HepG2 (cell line): ENCODE data around the gene NOPCHAP1. TPM values are rescaled to one million over a fixed set of nuclear protein-coding genes. Genes with fewer than 3 reads are reported as not detected.

Experiments
- AGO1 ChIP-seq: fragments of 200-400 bp; formaldehyde crosslinking; IDR thresholded peaks from 2 replicates; pipeline ENCODE4 v1.6.1; 2017; ENCODE audit warnings: mild to moderate bottlenecking, low read depth, low read length, moderate library complexity; ENCODE audit not compliant: poor library complexity, severe bottlenecking
- EED ChIP-seq: sonication (generic); formaldehyde crosslinking; IDR thresholded peaks from 2 replicates; pipeline ENCODE4 v1.5.0; 2020; ENCODE audit warnings: mild to moderate bottlenecking, missing genetic modification reagents
- FLYWCH1 ChIP-seq: sonication (generic); formaldehyde crosslinking; IDR thresholded peaks from 2 replicates; pipeline ENCODE4 v1.8.1; 2023; ENCODE audit warnings: mild to moderate bottlenecking, missing genetic modification reagents
- FOXJ3 ChIP-seq: sonication (generic); formaldehyde crosslinking; IDR thresholded peaks from 2 replicates; pipeline ENCODE4 v1.4.0; 2020; ENCODE audit warnings: missing genetic modification reagents, mild to moderate bottlenecking, borderline replicate concordance
- HDAC2 ChIP-seq: sonication (generic); formaldehyde crosslinking; IDR thresholded peaks from 2 replicates; pipeline ENCODE4 v1.4.0; 2020; ENCODE audit warnings: missing genetic modification reagents
- IKZF1 ChIP-seq: fragments of 450-650 bp; IDR thresholded peaks from 2 replicates; pipeline ENCODE4 v1.7.1; 2016
- MYNN ChIP-seq: sonication (generic); formaldehyde crosslinking; IDR thresholded peaks from 2 replicates; pipeline ENCODE4 v1.4.0; 2020; ENCODE audit warnings: mild to moderate bottlenecking, low read depth, missing genetic modification reagents
- NR2C2 ChIP-seq: sonication (generic); formaldehyde crosslinking; IDR thresholded peaks from 2 replicates; pipeline ENCODE4 v1.4.0; 2020; ENCODE audit warnings: missing genetic modification reagents, mild to moderate bottlenecking, moderate library complexity, borderline replicate concordance
- POGZ ChIP-seq: sonication (generic); formaldehyde crosslinking; IDR thresholded peaks from 2 replicates; pipeline ENCODE4 v1.4.0; 2020; ENCODE audit warnings: mild to moderate bottlenecking, missing genetic modification reagents
- POLR2A ChIP-seq, 2 experiments: IDR thresholded peaks; 2 replicates each; pipeline ENCODE4 v1.6.1; 2011; ENCODE audit warnings: low read depth in 2 of 2, low read length in 2 of 2, mild to moderate bottlenecking in 1 of 2, moderate library complexity in 1 of 2; ENCODE audit not compliant: insufficient read depth in 1 of 2
- POLR2G ChIP-seq: fragments of 200-400 bp; formaldehyde crosslinking; IDR thresholded peaks from 2 replicates; pipeline ENCODE4 v1.6.1; 2018; ENCODE audit warnings: mild to moderate bottlenecking, low read depth, low read length, moderate library complexity
- STAG1 ChIP-seq: sonication (generic); formaldehyde crosslinking; IDR thresholded peaks from 2 replicates; pipeline ENCODE4 v1.4.0; 2020; ENCODE audit warnings: missing genetic modification reagents
- TOPORS ChIP-seq: sonication (generic); formaldehyde crosslinking; IDR thresholded peaks from 2 replicates; pipeline ENCODE4 v1.8.0; 2023; ENCODE audit warnings: mild to moderate bottlenecking, missing genetic modification reagents
- ZFP36L1 ChIP-seq: sonication (generic); formaldehyde crosslinking; IDR thresholded peaks from 2 replicates; pipeline ENCODE4 v1.8.0; 2022; ENCODE audit warnings: mild to moderate bottlenecking, missing genetic modification reagents, moderate library complexity
- ZFY ChIP-seq: sonication (generic); formaldehyde crosslinking; IDR thresholded peaks from 2 replicates; pipeline ENCODE4 v1.4.0; 2020; ENCODE audit warnings: missing genetic modification reagents
- ZNF124 ChIP-seq: sonication (generic); formaldehyde crosslinking; IDR thresholded peaks from 2 replicates; pipeline ENCODE4 v1.4.0; 2020; ENCODE audit warnings: missing genetic modification reagents
- ZNF451 ChIP-seq: sonication (generic); formaldehyde crosslinking; IDR thresholded peaks from 2 replicates; pipeline ENCODE4 v1.5.0; 2020; ENCODE audit warnings: mild to moderate bottlenecking, missing genetic modification reagents
- ZNF605 ChIP-seq: sonication (generic); formaldehyde crosslinking; IDR thresholded peaks from 2 replicates; pipeline ENCODE4 v1.8.0; 2022; ENCODE audit warnings: mild to moderate bottlenecking, missing genetic modification reagents
- polyA plus RNA-seq, 8 experiments: library from polyadenylated mRNA; depleted of rRNA in 3 of 8; stranded (reverse) in 7 of 8; unstranded in 1 of 8; fragments of >200 nt; fragmentation: Illumina TruSeq in 4 of 8; extraction: Trizol in 4 of 8; gene quantifications; 2 replicates each; pipeline versions ENCODE4 v1.2.1 to v1.2.3, GENCODE V29; 2011 to 2016; ENCODE audit warnings: low read depth in 4 of 8, missing spikeins in 1 of 8, mixed read lengths in 1 of 8; ENCODE audit not compliant: insufficient read depth in 1 of 8
- total RNA-seq, 5 experiments: library from RNA; depleted of rRNA; stranded (reverse); fragments of >200 nt; fragmentation: Illumina TruSeq; extraction: Trizol; gene quantifications; 2 replicates each; pipeline ENCODE4 v1.2.3, GENCODE V29; 2016; ENCODE audit warnings: low read depth in 1 of 5
- TF ChIP-seq, protein P1 (sequence below): sonication (generic); formaldehyde crosslinking; IDR thresholded peaks from 2 replicates; pipeline ENCODE4 v1.4.0; 2020; ENCODE audit warnings: missing genetic modification reagents
- TF ChIP-seq, protein P2 (sequence below): IDR thresholded peaks from 2 replicates; pipeline ENCODE4 v1.6.1; 2012; ENCODE audit warnings: low read length, improper control_type of control experiment
- TF ChIP-seq, protein P3 (sequence below): sonication (generic); formaldehyde crosslinking; IDR thresholded peaks from 2 replicates; pipeline ENCODE4 v1.5.1; 2020; ENCODE audit warnings: mild to moderate bottlenecking, missing genetic modification reagents, moderate library complexity
- TF ChIP-seq, protein P4 (sequence below): sonication (generic); formaldehyde crosslinking; conservative IDR thresholded peaks from 2 replicates; pipeline ENCODE4 v1.8.1; 2023; ENCODE audit warnings: missing genetic modification reagents
- TF ChIP-seq, protein P5 (sequence below): IDR thresholded peaks from 2 replicates; pipeline ENCODE4 v1.6.1; 2016; ENCODE audit warnings: low read depth, borderline replicate concordance

NOPCHAP1 gene
- total and polyA plus RNA-seq, 2 of the 13 experiments (the other 11 are each of a cell fraction or from before 2014, with no cell fraction given), result 5.7 to 38.1 TPM

DNA sequence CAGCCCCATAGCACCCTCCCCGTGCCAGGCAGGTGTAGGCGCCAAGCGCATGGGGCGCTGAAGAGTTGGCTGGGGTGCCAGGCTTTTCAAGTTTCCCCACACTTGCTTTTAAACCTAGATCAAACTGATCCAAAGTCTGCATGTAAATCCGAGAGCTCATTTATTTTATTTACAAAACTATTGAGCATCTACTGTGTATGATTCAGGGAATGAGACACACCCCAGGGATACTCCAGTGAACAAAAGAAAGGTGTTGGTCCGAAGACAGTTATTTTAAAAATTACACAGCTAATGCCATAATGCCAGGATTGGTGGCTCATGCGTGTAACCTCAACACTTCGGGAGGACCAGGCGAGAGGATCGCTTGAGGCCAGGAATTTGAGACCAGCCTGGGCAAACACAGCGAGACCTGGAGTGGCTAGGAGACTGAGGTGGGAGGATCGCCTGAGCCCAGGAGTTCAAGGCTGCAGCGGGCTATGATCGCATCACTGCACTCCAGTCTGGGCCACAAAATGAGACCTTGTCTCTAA is 27.2 kb upstream of the NOPCHAP1 start (continued):
- TF ChIP-seq, protein P1, sequence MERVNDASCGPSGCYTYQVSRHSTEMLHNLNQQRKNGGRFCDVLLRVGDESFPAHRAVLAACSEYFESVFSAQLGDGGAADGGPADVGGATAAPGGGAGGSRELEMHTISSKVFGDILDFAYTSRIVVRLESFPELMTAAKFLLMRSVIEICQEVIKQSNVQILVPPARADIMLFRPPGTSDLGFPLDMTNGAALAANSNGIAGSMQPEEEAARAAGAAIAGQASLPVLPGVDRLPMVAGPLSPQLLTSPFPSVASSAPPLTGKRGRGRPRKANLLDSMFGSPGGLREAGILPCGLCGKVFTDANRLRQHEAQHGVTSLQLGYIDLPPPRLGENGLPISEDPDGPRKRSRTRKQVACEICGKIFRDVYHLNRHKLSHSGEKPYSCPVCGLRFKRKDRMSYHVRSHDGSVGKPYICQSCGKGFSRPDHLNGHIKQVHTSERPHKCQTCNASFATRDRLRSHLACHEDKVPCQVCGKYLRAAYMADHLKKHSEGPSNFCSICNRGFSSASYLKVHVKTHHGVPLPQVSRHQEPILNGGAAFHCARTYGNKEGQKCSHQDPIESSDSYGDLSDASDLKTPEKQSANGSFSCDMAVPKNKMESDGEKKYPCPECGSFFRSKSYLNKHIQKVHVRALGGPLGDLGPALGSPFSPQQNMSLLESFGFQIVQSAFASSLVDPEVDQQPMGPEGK (CRISPR knock-in tag), result no peak; the same call in 1 of the 2 replicates
- TF ChIP-seq ZFY (CRISPR knock-in tag) (no peak), MYNN (CRISPR knock-in tag) (no peak), STAG1 (CRISPR knock-in tag) (no peak), HDAC2 (CRISPR knock-in tag) (no peak), ZNF451 (CRISPR knock-in tag) (peak; percentile 4; the same call in 1 of the 2 replicates), POGZ (0 out of 2 replicates have a peak, but pooled peaks have one; percentile 6), NR2C2 (CRISPR knock-in tag) (0 out of 2 replicates have a peak, but pooled peaks have one; percentile 8), ZNF605 (CRISPR knock-in tag) (no peak), FOXJ3 (CRISPR knock-in tag) (0 out of 2 replicates have a peak, but pooled peaks have one; percentile 8), EED (CRISPR knock-in tag) (no peak), POLR2A (IDR thresholded peaks at IDR 0.05; ENCODE audit: insufficient read depth in 1 of 2, low read depth in 2 of 2, low read length in 2 of 2) (peak in 1 of 2 experiments; percentile 14; a peak in 2 of 4 replicates), TOPORS (CRISPR knock-in tag) (no peak), AGO1 (no peak), IKZF1 (no peak), ZFP36L1 (no peak), POLR2G (no peak), ZNF124 (CRISPR knock-in tag) (0 out of 2 replicates have a peak, but pooled peaks have one; percentile 20), FLYWCH1 (CRISPR knock-in tag) (no peak)
- TF ChIP-seq, protein P2, sequence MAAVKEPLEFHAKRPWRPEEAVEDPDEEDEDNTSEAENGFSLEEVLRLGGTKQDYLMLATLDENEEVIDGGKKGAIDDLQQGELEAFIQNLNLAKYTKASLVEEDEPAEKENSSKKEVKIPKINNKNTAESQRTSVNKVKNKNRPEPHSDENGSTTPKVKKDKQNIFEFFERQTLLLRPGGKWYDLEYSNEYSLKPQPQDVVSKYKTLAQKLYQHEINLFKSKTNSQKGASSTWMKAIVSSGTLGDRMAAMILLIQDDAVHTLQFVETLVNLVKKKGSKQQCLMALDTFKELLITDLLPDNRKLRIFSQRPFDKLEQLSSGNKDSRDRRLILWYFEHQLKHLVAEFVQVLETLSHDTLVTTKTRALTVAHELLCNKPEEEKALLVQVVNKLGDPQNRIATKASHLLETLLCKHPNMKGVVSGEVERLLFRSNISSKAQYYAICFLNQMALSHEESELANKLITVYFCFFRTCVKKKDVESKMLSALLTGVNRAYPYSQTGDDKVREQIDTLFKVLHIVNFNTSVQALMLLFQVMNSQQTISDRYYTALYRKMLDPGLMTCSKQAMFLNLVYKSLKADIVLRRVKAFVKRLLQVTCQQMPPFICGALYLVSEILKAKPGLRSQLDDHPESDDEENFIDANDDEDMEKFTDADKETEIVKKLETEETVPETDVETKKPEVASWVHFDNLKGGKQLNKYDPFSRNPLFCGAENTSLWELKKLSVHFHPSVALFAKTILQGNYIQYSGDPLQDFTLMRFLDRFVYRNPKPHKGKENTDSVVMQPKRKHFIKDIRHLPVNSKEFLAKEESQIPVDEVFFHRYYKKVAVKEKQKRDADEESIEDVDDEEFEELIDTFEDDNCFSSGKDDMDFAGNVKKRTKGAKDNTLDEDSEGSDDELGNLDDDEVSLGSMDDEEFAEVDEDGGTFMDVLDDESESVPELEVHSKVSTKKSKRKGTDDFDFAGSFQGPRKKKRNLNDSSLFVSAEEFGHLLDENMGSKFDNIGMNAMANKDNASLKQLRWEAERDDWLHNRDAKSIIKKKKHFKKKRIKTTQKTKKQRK, result no peak
- TF ChIP-seq, protein P3, sequence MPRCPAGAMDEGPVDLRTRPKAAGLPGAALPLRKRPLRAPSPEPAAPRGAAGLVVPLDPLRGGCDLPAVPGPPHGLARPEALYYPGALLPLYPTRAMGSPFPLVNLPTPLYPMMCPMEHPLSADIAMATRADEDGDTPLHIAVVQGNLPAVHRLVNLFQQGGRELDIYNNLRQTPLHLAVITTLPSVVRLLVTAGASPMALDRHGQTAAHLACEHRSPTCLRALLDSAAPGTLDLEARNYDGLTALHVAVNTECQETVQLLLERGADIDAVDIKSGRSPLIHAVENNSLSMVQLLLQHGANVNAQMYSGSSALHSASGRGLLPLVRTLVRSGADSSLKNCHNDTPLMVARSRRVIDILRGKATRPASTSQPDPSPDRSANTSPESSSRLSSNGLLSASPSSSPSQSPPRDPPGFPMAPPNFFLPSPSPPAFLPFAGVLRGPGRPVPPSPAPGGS (CRISPR knock-in tag), result no peak
- TF ChIP-seq, protein P4, sequence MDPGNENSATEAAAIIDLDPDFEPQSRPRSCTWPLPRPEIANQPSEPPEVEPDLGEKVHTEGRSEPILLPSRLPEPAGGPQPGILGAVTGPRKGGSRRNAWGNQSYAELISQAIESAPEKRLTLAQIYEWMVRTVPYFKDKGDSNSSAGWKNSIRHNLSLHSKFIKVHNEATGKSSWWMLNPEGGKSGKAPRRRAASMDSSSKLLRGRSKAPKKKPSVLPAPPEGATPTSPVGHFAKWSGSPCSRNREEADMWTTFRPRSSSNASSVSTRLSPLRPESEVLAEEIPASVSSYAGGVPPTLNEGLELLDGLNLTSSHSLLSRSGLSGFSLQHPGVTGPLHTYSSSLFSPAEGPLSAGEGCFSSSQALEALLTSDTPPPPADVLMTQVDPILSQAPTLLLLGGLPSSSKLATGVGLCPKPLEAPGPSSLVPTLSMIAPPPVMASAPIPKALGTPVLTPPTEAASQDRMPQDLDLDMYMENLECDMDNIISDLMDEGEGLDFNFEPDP, result 0 out of 2 replicates have a peak, but pooled peaks have one; percentile 85
- TF ChIP-seq, protein P5, sequence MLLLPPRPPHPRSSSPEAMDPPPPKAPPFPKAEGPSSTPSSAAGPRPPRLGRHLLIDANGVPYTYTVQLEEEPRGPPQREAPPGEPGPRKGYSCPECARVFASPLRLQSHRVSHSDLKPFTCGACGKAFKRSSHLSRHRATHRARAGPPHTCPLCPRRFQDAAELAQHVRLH (CRISPR knock-in tag), result peak; percentile 15; the same call in 1 of the 2 replicates
